K562 (cell line): Measurements from ENCODE around the gene SLC4A1. TPM values are rescaled to one million over a fixed set of nuclear protein-coding genes. Genes with fewer than 3 reads are reported as not detected.

Experiments
- BCOR ChIP-seq: fragments of 450-650 bp; IDR thresholded peaks from 2 replicates; pipeline ENCODE4 v1.6.1; 2016
- BRF2 ChIP-seq: IDR thresholded peaks from 3 replicates; pipeline ENCODE4 v1.6.1; 2011; ENCODE audit warnings: borderline replicate concordance, mild to moderate bottlenecking; ENCODE audit not compliant: insufficient read length, insufficient read depth
- C11orf30 ChIP-seq: fragments of 450-650 bp; IDR thresholded peaks from 2 replicates; pipeline ENCODE4 v1.6.1; 2016; ENCODE audit warnings: low read depth, mild to moderate bottlenecking
- HMGN3 ChIP-seq: IDR thresholded peaks from 2 replicates; pipeline ENCODE4 v1.6.1; 2011; ENCODE audit warnings: borderline replicate concordance, low read depth, mild to moderate bottlenecking, mixed read lengths, low read length; ENCODE audit not compliant: insufficient read length; ENCODE audit errors: extremely low read depth
- HOMEZ ChIP-seq: fragments of 250-450 bp; sonication (Bioruptor Pico); IDR thresholded peaks from 2 replicates; pipeline ENCODE4 v1.4.0; 2020; ENCODE audit warnings: mild to moderate bottlenecking, moderate library complexity
- KLF16 ChIP-seq: IDR thresholded peaks from 2 replicates; pipeline ENCODE4 v1.6.1; 2016; ENCODE audit warnings: antibody characterized with exemption
- MNT ChIP-seq, 2 experiments: fragments of 450-650 bp; conservative IDR thresholded peaks; 2 replicates each; pipeline ENCODE4 v1.6.1; 2017; ENCODE audit warnings: mild to moderate bottlenecking in 2 of 2, moderate library complexity in 2 of 2
- NBN ChIP-seq: fragments of 450-650 bp; IDR thresholded peaks from 2 replicates; pipeline ENCODE4 v1.6.1; 2016; ENCODE audit warnings: low read depth, mild to moderate bottlenecking
- NR0B1 ChIP-seq: fragments of 450-650 bp; IDR thresholded peaks from one replicate; pipeline ENCODE4 v1.6.1; 2018; ENCODE audit warnings: mild to moderate bottlenecking, moderate library complexity; ENCODE audit not compliant: partially characterized antibody
- NR1H2 ChIP-seq: sonication (generic); formaldehyde crosslinking; IDR thresholded peaks from 2 replicates; pipeline ENCODE4 v1.4.0; 2020; ENCODE audit warnings: mild to moderate bottlenecking, missing genetic modification reagents
- SMARCB1 ChIP-seq: IDR thresholded peaks from 2 replicates; pipeline ENCODE4 v1.6.1; 2011; ENCODE audit warnings: improper control_type of control experiment, low read depth; ENCODE audit not compliant: insufficient read length
- STAT5A ChIP-seq: IDR thresholded peaks from 2 replicates; pipeline ENCODE4 v1.6.1; 2012; ENCODE audit warnings: low read length, inconsistent platforms, borderline replicate concordance
- TAF1 ChIP-seq: IDR thresholded peaks from 2 replicates; pipeline ENCODE4 v1.6.1; 2011; ENCODE audit warnings: mild to moderate bottlenecking, low read length, moderate library complexity; ENCODE audit not compliant: insufficient read depth, control insufficient read depth, severe bottlenecking; ENCODE audit errors: extremely low read depth
- TRIM24 ChIP-seq, 2 experiments: fragments of 450-650 bp; IDR thresholded peaks; 2 replicates each; pipeline ENCODE4 v1.6.1; 2016
- ZBTB33 ChIP-seq: sonication (generic); formaldehyde crosslinking; IDR thresholded peaks from 2 replicates; pipeline ENCODE4 v1.8.1; 2023; ENCODE audit warnings: mild to moderate bottlenecking, missing genetic modification reagents
- ZEB2 ChIP-seq: fragments of 450-650 bp; IDR thresholded peaks from 2 replicates; pipeline ENCODE4 v1.6.1; 2016
- ZKSCAN3 ChIP-seq: fragments of 250-450 bp; sonication (Bioruptor Pico); IDR thresholded peaks from 2 replicates; pipeline ENCODE4 v1.4.0; 2020
- ZNF717 ChIP-seq: fragments of 250-450 bp; sonication (Bioruptor Pico); IDR thresholded peaks from 2 replicates; pipeline ENCODE4 v1.5.0; 2021
- polyA plus RNA-seq, 8 experiments: library from polyadenylated mRNA; depleted of rRNA in 4 of 8; stranded (reverse) in 5 of 8; unstranded in 3 of 8; fragments of >200 nt; fragmentation: Nextera tagmentation in 2 of 8; fragmentation: Illumina TruSeq in 1 of 8; extraction: Ambion mirVana in 2 of 8; extraction: Trizol in 1 of 8; gene quantifications; 2 replicates each; pipeline versions ENCODE4 v1.2.1 to v1.2.3, GENCODE V29; 2011 to 2014; ENCODE audit warnings: inconsistent platforms in 1 of 8, missing spikeins in 1 of 8
- total RNA-seq, 7 experiments: library from RNA; depleted of rRNA in 6 of 7; stranded (reverse); fragments of >200 nt in 6 of 7; fragmentation: Illumina TruSeq in 2 of 7; extraction: Trizol in 2 of 7; gene quantifications; 2 replicates each; pipeline versions ENCODE4 v1.2.1 to v1.2.3, GENCODE V29; 2011 to 2021; ENCODE audit warnings: low replicate concordance in 1 of 7

The SLC4A1 gene
- total and polyA plus RNA-seq, 9 of the 15 experiments (the other 6 are each of a cell fraction or from before 2014, with no cell fraction given) = 0.14 to 1.00 (median 0.53) TPM

- TF ChIP-seq HOMEZ (CRISPR knock-in tag) = no peak
- 0 out of 2 replicates have a peak, but pooled peaks have one; percentile 69 for TF ChIP-seq NR1H2 (CRISPR knock-in tag)
- no peak for TF ChIP-seq ZNF717
- no peak for TF ChIP-seq NR0B1
- TF ChIP-seq MNT (conservative IDR thresholded peaks at IDR 0.05) = peak in 1 of 2 experiments; percentile 76; a peak in 2 of 4 replicates
- TF ChIP-seq ZBTB33 = peak; percentile 92
- no peak for TF ChIP-seq ZKSCAN3 (CRISPR knock-in tag)
- peak; percentile 100 for TF ChIP-seq HMGN3
- peak; percentile 100 for TF ChIP-seq TRIM24 (IDR thresholded peaks at IDR 0.05)
- peak; percentile 88 for TF ChIP-seq NBN
- TF ChIP-seq ZEB2 = peak; percentile 79; the same call in 1 of the 2 replicates
- TF ChIP-seq STAT5A = peak; percentile 98
- no peak for TF ChIP-seq C11orf30
- TF ChIP-seq KLF16 = peak; percentile 99
- TF ChIP-seq TAF1 = peak; percentile 77
- peak; percentile 80 for TF ChIP-seq SMARCB1
- TF ChIP-seq BCOR = peak; percentile 99
- TF ChIP-seq BRF2 = no peak
These were observed 1.4 kb downstream of the SLC4A1 start (continued) for GRCh38 chr17:44266402-44267164.
